Transverse colon (tissue), 4 donors: Measurements from ENCODE around the gene OXSR1.

Experiments
- CTCF ChIP-seq, 5 experiments: fragments of 200-600 bp in 3 of 5; fragments of 450-650 bp in 2 of 5; sonication (generic) in 3 of 5; IDR thresholded peaks; 1 replicate in 2 of 5; 2 replicates in 3 of 5; pipeline ENCODE4 v1.5.1; 2016 to 2017; ENCODE audit warnings: antibody characterized with exemption in 5 of 5, inconsistent platforms in 3 of 5, mild to moderate bottlenecking in 2 of 5, moderate library complexity in 1 of 5
- EP300 ChIP-seq: sonication (generic); formaldehyde crosslinking; IDR thresholded peaks from one replicate; pipeline ENCODE4 v1.6.1; 2017; ENCODE audit warnings: antibody characterized with exemption, low read depth
- POLR2A ChIP-seq: fragments of 450-650 bp; IDR thresholded peaks from one replicate; pipeline ENCODE4 v1.6.1; 2016; ENCODE audit warnings: antibody characterized with exemption, mild to moderate bottlenecking, moderate library complexity
- POLR2AphosphoS5 ChIP-seq, 3 donors: sonication (generic); formaldehyde crosslinking; IDR thresholded peaks; one replicate each; pipeline ENCODE4 v1.6.1; 2016; ENCODE audit warnings: antibody characterized with exemption in 3 of 3

GRCh38 chr3:38224357-38224756 lies 59.0 kb downstream of the OXSR1 start:
- TF ChIP-seq CTCF (IDR thresholded peaks at IDR 0.05) (no peak), POLR2AphosphoS5 (IDR thresholded peaks at IDR 0.05) (no peak), POLR2A (no peak), EP300 (no peak)
